H1 (cell line): ENCODE data around the gene SLC30A10. TPM values are rescaled to one million over a fixed set of nuclear protein-coding genes. Genes with fewer than 3 reads are reported as not detected.

Experiments
- CTCF ChIA-PET: fragments of 300-600 bp; sonication (Branson Sonifier 250); formaldehyde crosslinking; loops from one replicate; lab custom pipeline; 2021; ENCODE audit not compliant: partially characterized antibody; lab: Charles Lee
- POLR2A ChIA-PET: fragments of 300-600 bp; sonication (Branson Sonifier 250); formaldehyde crosslinking; loops from one replicate; lab custom pipeline; 2021; ENCODE audit warnings: inconsistent platforms; ENCODE audit not compliant: partially characterized antibody; lab: Charles Lee
- DNase-seq, 2 experiments: peaks; one replicate each; pipeline versions ENCODE4 v3.0.0 to v3.0.0-alpha.2; 2010 to 2022; ENCODE audit warnings: low spot score in 2 of 2, low read depth in 1 of 2, mixed read lengths in 1 of 2
- FAIRE-seq: peaks from 2 replicates; lab custom pipeline; 2011; peaks lifted over from hg19 to GRCh38; lab: Jason Lieb, UNC
- H2AFZ ChIP-seq: 2 replicates; pipeline ENCODE4 v1.8.1; 2012; ENCODE audit warnings: low read length, inconsistent platforms
- H2AK5ac ChIP-seq: 2 replicates; pipeline ENCODE4 v1.6.1; 2013; ENCODE audit warnings: low read depth, low read length
- H2BK120ac ChIP-seq: replicated peaks from 2 replicates; pipeline ENCODE3; 2013; ENCODE audit warnings: low read depth, low read length, inconsistent platforms
- H2BK12ac ChIP-seq: 2 replicates; pipeline ENCODE4 v1.6.1; 2013; ENCODE audit warnings: low read depth, low read length
- H2BK15ac ChIP-seq: 2 replicates; pipeline ENCODE4 v1.6.1; 2013; ENCODE audit warnings: low read length
- H2BK20ac ChIP-seq: 2 replicates; pipeline ENCODE4 v1.6.1; 2013; ENCODE audit warnings: low read length
- H2BK5ac ChIP-seq: 2 replicates; pipeline ENCODE4 v1.6.1; 2013; ENCODE audit warnings: low read depth, low read length
- H3K14ac ChIP-seq: 2 replicates; pipeline ENCODE4 v1.6.1; 2013; ENCODE audit warnings: inconsistent platforms; ENCODE audit not compliant: insufficient read length
- H3K18ac ChIP-seq: 2 replicates; pipeline ENCODE4 v1.6.1; 2013; ENCODE audit warnings: low read length; ENCODE audit errors: extremely low read depth
- H3K23ac ChIP-seq: 2 replicates; pipeline ENCODE4 v1.6.1; 2013; ENCODE audit warnings: inconsistent platforms; ENCODE audit not compliant: insufficient read length
- H3K23me2 ChIP-seq: 2 replicates; pipeline ENCODE4 v1.6.1; 2013; ENCODE audit warnings: low read depth, low read length
- H3K27ac ChIP-seq: 2 replicates; pipeline ENCODE4 v1.6.1; 2011; ENCODE audit warnings: low read depth, low read length, inconsistent platforms
- H3K27me3 ChIP-seq, 4 experiments: replicated peaks in 1 of 4; 1 replicate in 1 of 4; 2 replicates in 3 of 4; pipeline versions ENCODE4 v1.6.1 to v1.8.1; 2011 to 2013; ENCODE audit warnings: low read length in 3 of 4, mild to moderate bottlenecking in 3 of 4, inconsistent platforms in 2 of 4, mixed read lengths in 2 of 4, moderate library complexity in 1 of 4; ENCODE audit not compliant: control insufficient read depth in 3 of 4, insufficient read depth in 3 of 4; ENCODE audit errors: extremely low read depth in 1 of 4
- H3K36me3 ChIP-seq, 4 experiments: 2 replicates each; pipeline versions ENCODE4 v1.6.1 to v1.8.1; 2011 to 2013; ENCODE audit warnings: mild to moderate bottlenecking in 4 of 4, low read length in 3 of 4, moderate library complexity in 2 of 4, control low read depth in 1 of 4, inconsistent platforms in 1 of 4; ENCODE audit not compliant: insufficient read depth in 4 of 4, control insufficient read depth in 2 of 4
- H3K4ac ChIP-seq: replicated peaks from 2 replicates; pipeline ENCODE3; 2013; ENCODE audit warnings: low read length, low read depth, mixed read lengths, inconsistent platforms; ENCODE audit not compliant: insufficient read length
- H3K4me1 ChIP-seq, 4 experiments: replicated peaks in 1 of 4; 1 replicate in 1 of 4; 2 replicates in 3 of 4; pipeline versions ENCODE4 v1.6.1 to v1.8.1; 2011 to 2013; ENCODE audit warnings: low read length in 3 of 4, inconsistent platforms in 2 of 4, mixed read lengths in 1 of 4; ENCODE audit not compliant: insufficient read depth in 4 of 4, control insufficient read depth in 3 of 4
- H3K4me2 ChIP-seq, 2 experiments: 2 replicates each; pipeline versions ENCODE4 v1.6.1 to v1.8.1; 2011 to 2013; ENCODE audit warnings: low read depth in 2 of 2, low read length in 2 of 2, control low read depth in 1 of 2, inconsistent platforms in 1 of 2, mild to moderate bottlenecking in 1 of 2; ENCODE audit not compliant: insufficient read depth in 1 of 2
- H3K4me3 ChIP-seq, 4 experiments: fragments of 200-600, 300-600 bp in 1 of 4; sonication (generic), shearing (Covaris generic), sonication (Bioruptor Twin) in 1 of 4; 2 replicates each; pipeline versions ENCODE4 v1.5.1 to v1.8.1; 2011 to 2016; ENCODE audit warnings: low read length in 4 of 4, low read depth in 3 of 4, control low read depth in 2 of 4, inconsistent platforms in 2 of 4, mild to moderate bottlenecking in 2 of 4, mixed read lengths in 1 of 4, moderate library complexity in 1 of 4; ENCODE audit not compliant: insufficient read depth in 2 of 4; ENCODE audit errors: extremely low read depth in 1 of 4
- H3K56ac ChIP-seq: replicated peaks from 2 replicates; pipeline ENCODE3; 2013; ENCODE audit warnings: low read depth, mild to moderate bottlenecking, mixed read lengths, low read length, inconsistent platforms; ENCODE audit not compliant: insufficient read length
- H3K79me1 ChIP-seq: 2 replicates; pipeline ENCODE4 v1.6.1; 2013; ENCODE audit warnings: low read depth, low read length, control low read depth
- H3K79me2 ChIP-seq, 2 experiments: 2 replicates each; pipeline versions ENCODE4 v1.6.1 to v1.8.1; 2012 to 2013; ENCODE audit warnings: low read length in 2 of 2, mild to moderate bottlenecking in 2 of 2, inconsistent platforms in 1 of 2; ENCODE audit not compliant: insufficient read depth in 2 of 2, control insufficient read depth in 1 of 2
- H3K9ac ChIP-seq, 4 experiments: replicated peaks in 1 of 4; 1 replicate in 1 of 4; 2 replicates in 3 of 4; pipeline versions ENCODE4 v1.6.1 to v1.8.1; 2011 to 2013; ENCODE audit warnings: low read depth in 3 of 4, low read length in 3 of 4, control low read depth in 2 of 4, mild to moderate bottlenecking in 2 of 4, moderate library complexity in 2 of 4, inconsistent platforms in 1 of 4; ENCODE audit errors: extremely low read depth in 1 of 4
- H3K9me3 ChIP-seq, 2 experiments: 2 replicates each; pipeline versions ENCODE4 v1.6.1 to v1.8.1; 2012 to 2013; ENCODE audit warnings: mild to moderate bottlenecking in 2 of 2, moderate library complexity in 2 of 2, control low read depth in 1 of 2, inconsistent platforms in 1 of 2, low read depth in 1 of 2, low read length in 1 of 2, mixed read lengths in 1 of 2; ENCODE audit not compliant: insufficient read depth in 2 of 2
- H4K20me1 ChIP-seq, 2 experiments: replicated peaks in 1 of 2; 2 replicates each; pipeline versions ENCODE3 to v1.8.1; 2011 to 2013; ENCODE audit warnings: inconsistent platforms in 2 of 2, low read length in 2 of 2, mild to moderate bottlenecking in 1 of 2; ENCODE audit not compliant: insufficient read depth in 2 of 2, control insufficient read depth in 1 of 2
- H4K5ac ChIP-seq: 2 replicates; pipeline ENCODE4 v1.6.1; 2013; ENCODE audit warnings: low read length, low read depth, mixed read lengths, inconsistent platforms; ENCODE audit not compliant: insufficient read length
- H4K8ac ChIP-seq: 2 replicates; pipeline ENCODE4 v1.8.0; 2013; ENCODE audit warnings: mild to moderate bottlenecking, moderate library complexity, low read length, inconsistent platforms; ENCODE audit not compliant: insufficient read depth; ENCODE audit errors: extremely low read depth
- H4K91ac ChIP-seq: replicated peaks from 2 replicates; pipeline ENCODE3; 2013; ENCODE audit warnings: low read length, mixed read lengths, inconsistent platforms; ENCODE audit not compliant: insufficient read length
- ATF3 ChIP-seq: IDR thresholded peaks from 2 replicates; pipeline ENCODE4 v1.6.1; 2011; ENCODE audit warnings: low read depth, mild to moderate bottlenecking, low read length; ENCODE audit not compliant: insufficient read depth
- BRCA1 ChIP-seq: IDR thresholded peaks from 2 replicates; pipeline ENCODE4 v1.6.1; 2012; ENCODE audit warnings: low read depth, low read length, improper control_type of control experiment
- CBX5 ChIP-seq: fragments of 300-800, 300-1000 bp; sonication (generic); IDR thresholded peaks from 2 replicates; pipeline ENCODE4 v1.7.1; 2016; ENCODE audit warnings: antibody characterized with exemption, low read length, low read depth
- CEBPB ChIP-seq: IDR thresholded peaks from 2 replicates; pipeline ENCODE4 v1.6.1; 2012; ENCODE audit warnings: low read depth, low read length
- FOSL1 ChIP-seq: IDR thresholded peaks from 2 replicates; pipeline ENCODE4 v1.6.1; 2011; ENCODE audit warnings: mild to moderate bottlenecking, low read depth, low read length, moderate library complexity; ENCODE audit not compliant: insufficient read depth
- HDAC6 ChIP-seq: IDR thresholded peaks from one replicate; pipeline ENCODE4 v1.7.1; 2012; ENCODE audit warnings: low read depth, mild to moderate bottlenecking, inconsistent platforms, low read length, moderate library complexity
- JUN ChIP-seq: IDR thresholded peaks from 2 replicates; pipeline ENCODE4 v1.6.1; 2011; ENCODE audit warnings: low read depth, mild to moderate bottlenecking, improper control_type of control experiment, low read length
- TAF7 ChIP-seq: optimal IDR thresholded peaks from 2 replicates; pipeline ENCODE3; 2011; ENCODE audit warnings: low read depth, mild to moderate bottlenecking, inconsistent platforms, low read length, moderate library complexity, borderline replicate concordance
- WGBS, 2 experiments: shearing (Covaris generic) in 1 of 2; methylation state at CpG; one replicate each; pipeline versions ENCODE4 v1.1.6 to v1.1.7; 2013 to 2015; ENCODE audit warnings: low lambda C conversion rate in 2 of 2, mixed read lengths in 2 of 2, inconsistent platforms in 1 of 2, low coverage in 1 of 2, missing lambda C conversion rate in 1 of 2; ENCODE audit not compliant: insufficient replicate concordance in 2 of 2, insufficient coverage in 1 of 2, insufficient read length in 1 of 2; ENCODE audit errors: extremely low coverage in 1 of 2, missing lambda C conversion rate in 1 of 2; 5-methylcytosine and 5-hydroxymethylcytosine counted together
- polyA plus RNA-seq, 7 experiments: library from polyadenylated mRNA; depleted of rRNA in 3 of 7; stranded (reverse) in 5 of 7; unstranded in 2 of 7; fragments of >200 nt in 5 of 7; fragments of 200-250 nt in 2 of 7; gene quantifications; 1 replicate in 5 of 7; 2 replicates in 1 of 7; 4 replicates in 1 of 7; pipeline versions ENCODE4 v1.2.1 to v1.2.3, GENCODE V29; 2011 to 2013; ENCODE audit warnings: missing spikeins in 2 of 7, mixed read lengths in 2 of 7
- total RNA-seq: library from RNA; stranded (reverse); fragmentation: NEBNext Ultra II Directional; extraction: Animal tissue kit (Norgen Biotek cat#: 25700); gene quantifications from 2 replicates; pipeline ENCODE4 v1.2.1, GENCODE V29; 2021

Gene SLC30A10
- total and polyA plus RNA-seq, 2 of the 8 experiments (the other 6 are each of a cell fraction or from before 2014, with no cell fraction given): 0.23 to 0.61 TPM

- H2BK5ac ChIP-seq: no peak overlapping the region
- no peak overlapping the region for H3K18ac ChIP-seq
- 92% methylated on average over 5 of the region's 5 CpGs; no CpG with 5 or more reads in 1 of the 2 experiments for WGBS, 2 experiments
- H2AFZ ChIP-seq: peak overlapping the region; percentile 65; the same call in 1 of the 2 replicates
- H3K9me3 ChIP-seq: no peaks in the 10 kb centered on the region
- H2BK120ac ChIP-seq: no peak overlapping the region
- H3K4ac ChIP-seq: no peak overlapping the region
- no peak for DNase-seq
- H3K4me3 ChIP-seq: no peak overlapping the region
- no peaks in the 10 kb centered on the region for H3K79me2 ChIP-seq
- no peak overlapping the region for H2BK12ac ChIP-seq
- H3K9ac ChIP-seq: no peak overlapping the region
- H2BK20ac ChIP-seq: no peak overlapping the region
- no peak overlapping the region for H3K27ac ChIP-seq
- no peak overlapping the region for H2AK5ac ChIP-seq
- TF ChIP-seq TAF7 (no peak), FOSL1 (no peak), BRCA1 (no peak), CEBPB (no peak), JUN (no peak), ATF3 (no peak), CBX5 (no peak), HDAC6 (no peak)
- H4K20me1 ChIP-seq: no peaks in the 10 kb centered on the region
- ChIA-PET POLR2A (interaction anchor here (1.3 kb wide), 1 partner anchor 14 kb away, joined by 4 read pairs; no protein-coding TSS in a partner anchor), CTCF (no interaction called here)
- H4K5ac ChIP-seq: no peak overlapping the region
- H3K56ac ChIP-seq: no peak overlapping the region
- no peak overlapping the region for H4K91ac ChIP-seq
- no peak overlapping the region for H3K14ac ChIP-seq
- H4K8ac ChIP-seq: no peak overlapping the region
- H3K23ac ChIP-seq: no peak overlapping the region
- no peaks in the 10 kb centered on the region for H3K36me3 ChIP-seq
- H3K27me3 ChIP-seq: no peaks in the 10 kb centered on the region
- H2BK15ac ChIP-seq: no peak overlapping the region
- no peak overlapping the region for H3K4me2 ChIP-seq
- peaks cover 0 to 2% (median under 1%) of the 10 kb centered on the region in 4 experiments; a peak in 1 of 7 replicates for H3K4me1 ChIP-seq
- H3K79me1 ChIP-seq: no peaks in the 10 kb centered on the region
- FAIRE-seq: no peak
- no peaks in the 10 kb centered on the region for H3K23me2 ChIP-seq
These were observed 30.4 kb downstream of the SLC30A10 start for GRCh38 chr1:219897914-219898313.
